NT2/D1 (cell line): ENCODE data around the gene PINK1.
A peak's percentile ranks its signal among the peaks of the same experiment; 100 is the strongest.

Experiments
- DNase-seq: peaks from one replicate; pipeline ENCODE4 v3.0.0-alpha.2; 2011; ENCODE audit warnings: low read depth, low spot score
- H3K27me3 ChIP-seq: 2 replicates; pipeline ENCODE4 v1.6.0; 2011; ENCODE audit warnings: mild to moderate bottlenecking; ENCODE audit not compliant: insufficient read length, insufficient read depth
- H3K36me3 ChIP-seq: 2 replicates; pipeline ENCODE4 v1.6.1; 2011; ENCODE audit warnings: mild to moderate bottlenecking, low read length, mixed read lengths; ENCODE audit not compliant: insufficient read depth, insufficient read length
- H3K4me1 ChIP-seq: 2 replicates; pipeline ENCODE4 v1.5.1; 2011; ENCODE audit not compliant: insufficient read depth, insufficient read length
- H3K4me3 ChIP-seq: 2 replicates; pipeline ENCODE4 v1.5.1; 2011; ENCODE audit warnings: low read depth; ENCODE audit not compliant: insufficient read length
- H3K9ac ChIP-seq: 2 replicates; pipeline ENCODE4 v1.6.0; 2011; ENCODE audit warnings: low read depth; ENCODE audit not compliant: insufficient read length
- H3K9me3 ChIP-seq: 2 replicates; pipeline ENCODE4 v1.5.1; 2011; ENCODE audit warnings: mild to moderate bottlenecking, low read length; ENCODE audit not compliant: insufficient read depth
- SUZ12 ChIP-seq: IDR thresholded peaks from 2 replicates; pipeline ENCODE4 v1.6.1; 2011; ENCODE audit not compliant: insufficient read length, insufficient read depth; ENCODE audit errors: extremely low read depth
- YY1 ChIP-seq: IDR thresholded peaks from 2 replicates; pipeline ENCODE4 v1.6.1; 2011; ENCODE audit not compliant: insufficient read length, insufficient read depth
- ZNF274 ChIP-seq: IDR thresholded peaks from 2 replicates; pipeline ENCODE4 v1.6.1; 2011; ENCODE audit warnings: mild to moderate bottlenecking, low read depth, low read length

The PINK1 gene

GRCh38 chr1:20648438-20648837 is 15.2 kb downstream of the PINK1 start:
- DNase-seq, result no peak
- H3K9me3 ChIP-seq, result no peaks in the 10 kb centered on the region
- TF ChIP-seq SUZ12 (no peak), ZNF274 (no peak), YY1 (no peak)

DNA sequence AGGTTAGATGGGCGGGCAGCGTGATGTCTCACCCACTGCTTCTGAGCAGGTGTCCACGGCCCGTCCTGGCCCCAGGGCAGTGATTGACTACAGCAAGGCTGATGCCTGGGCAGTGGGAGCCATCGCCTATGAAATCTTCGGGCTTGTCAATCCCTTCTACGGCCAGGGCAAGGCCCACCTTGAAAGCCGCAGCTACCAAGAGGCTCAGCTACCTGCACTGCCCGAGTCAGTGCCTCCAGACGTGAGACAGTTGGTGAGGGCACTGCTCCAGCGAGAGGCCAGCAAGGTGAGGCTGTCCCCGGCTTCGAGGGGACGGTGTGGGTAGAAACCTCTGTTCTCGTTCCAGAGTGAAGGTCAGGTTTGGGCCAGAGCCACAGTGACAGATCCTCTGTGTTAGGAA is 15.7 kb downstream of the PINK1 start:
- Histone ChIP-seq H3K9me3 (no peaks in the 10 kb centered on the region), H3K27me3 (no peaks in the 10 kb centered on the region), H3K36me3 (peaks cover 63% of the 10 kb centered on the region), H3K4me1 (no peaks in the 10 kb centered on the region), H3K9ac (no peak overlapping the region), H3K4me3 (no peak overlapping the region)
- TF ChIP-seq ZNF274 (no peak), SUZ12 (no peak), YY1 (no peak)
- no peak for DNase-seq

More at GRCh38 chr1:20648438-20648837, 15.2 kb downstream of the PINK1 start:
- no peaks in the 10 kb centered on the region for H3K27me3 ChIP-seq
- peaks cover 58% of the 10 kb centered on the region for H3K36me3 ChIP-seq
- H3K4me3 ChIP-seq, result no peak overlapping the region
- no peaks in the 10 kb centered on the region for H3K4me1 ChIP-seq
- no peak overlapping the region for H3K9ac ChIP-seq

DNA sequence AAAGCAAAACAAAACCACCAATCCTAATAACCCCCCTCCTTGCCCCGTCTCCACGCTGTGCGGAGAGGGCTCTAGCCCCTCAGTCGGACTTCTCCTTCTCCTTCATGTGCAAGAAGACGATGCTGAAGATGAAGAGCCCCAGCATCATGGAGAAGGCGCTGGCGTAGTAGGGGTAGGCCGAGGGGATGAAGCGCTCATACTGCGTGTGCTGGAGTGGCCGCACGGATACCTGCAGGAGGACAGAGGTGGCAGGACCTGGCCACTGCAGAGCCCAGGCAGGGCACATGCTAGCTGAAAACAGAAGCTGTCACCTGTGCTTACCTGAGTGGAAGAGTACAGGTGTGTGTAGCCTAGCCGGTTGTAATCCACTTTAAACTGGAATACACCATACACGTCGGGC is 19.0 kb downstream of the PINK1 start:
- TF ChIP-seq SUZ12 (no peak), YY1 (no peak), ZNF274 (no peak)
- Histone ChIP-seq H3K36me3 (peaks cover 79% of the 10 kb centered on the region), H3K27me3 (no peaks in the 10 kb centered on the region), H3K4me3 (no peak overlapping the region), H3K4me1 (no peaks in the 10 kb centered on the region), H3K9ac (no peak overlapping the region), H3K9me3 (no peaks in the 10 kb centered on the region)
- no peak for DNase-seq

- TF ChIP-seq YY1 (no peak), ZNF274 (no peak), SUZ12 (no peak)
- Histone ChIP-seq H3K36me3 (peaks cover 87% of the 10 kb centered on the region), H3K4me3 (no peak overlapping the region), H3K9ac (no peak overlapping the region), H3K27me3 (no peaks in the 10 kb centered on the region), H3K4me1 (no peaks in the 10 kb centered on the region), H3K9me3 (no peaks in the 10 kb centered on the region)
- no peak for DNase-seq
Observed at GRCh38 chr1:20654104-20654690, 20.9 kb downstream of the PINK1 start.

- no peak for DNase-seq
- Histone ChIP-seq H3K4me1 (no peaks in the 10 kb centered on the region), H3K4me3 (no peak overlapping the region), H3K36me3 (peaks cover 75% of the 10 kb centered on the region), H3K9me3 (no peaks in the 10 kb centered on the region), H3K9ac (no peak overlapping the region), H3K27me3 (no peaks in the 10 kb centered on the region)
- no peak for TF ChIP-seq SUZ12
- TF ChIP-seq ZNF274, result no peak
- no peak for TF ChIP-seq YY1
Observed at GRCh38 chr1:20657024-20657423, 23.8 kb downstream of the PINK1 start.

- no peak for DNase-seq
- Histone ChIP-seq H3K9me3 (no peaks in the 10 kb centered on the region), H3K36me3 (peaks cover 63% of the 10 kb centered on the region), H3K27me3 (no peaks in the 10 kb centered on the region), H3K4me3 (no peak overlapping the region), H3K9ac (no peak overlapping the region), H3K4me1 (no peaks in the 10 kb centered on the region)
- TF ChIP-seq SUZ12 (no peak), YY1 (no peak), ZNF274 (no peak)
Observed at GRCh38 chr1:20658166-20658915, 25.1 kb downstream of the PINK1 start.

DNA sequence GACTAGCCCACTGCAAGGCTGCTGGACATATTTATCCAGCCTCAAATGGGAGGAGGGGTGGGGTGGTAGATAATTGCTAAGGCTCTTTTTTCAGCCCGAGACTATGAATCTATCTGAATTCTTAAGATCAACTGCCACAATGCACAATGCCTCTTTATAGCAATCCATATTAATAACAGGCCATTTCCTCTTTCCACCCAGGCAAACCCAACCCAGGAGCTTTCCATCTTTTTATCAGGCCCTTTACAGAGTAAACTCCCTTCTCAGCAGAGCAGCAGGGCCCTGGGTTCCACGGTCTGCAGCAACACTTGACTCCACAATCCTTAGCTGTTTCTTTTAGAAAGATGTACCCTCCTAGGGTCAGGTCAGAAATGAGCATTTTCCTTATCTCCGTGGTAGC is 27.1 kb downstream of the PINK1 start:
- peak overlapping the region; percentile 88 for H3K9ac ChIP-seq
- H3K27me3 ChIP-seq, result no peaks in the 10 kb centered on the region
- peak overlapping the region; percentile 88 for H3K4me3 ChIP-seq
- TF ChIP-seq SUZ12 (no peak), YY1 (no peak), ZNF274 (no peak)
- no peaks in the 10 kb centered on the region for H3K9me3 ChIP-seq
- H3K4me1 ChIP-seq, result no peaks in the 10 kb centered on the region
- no peak for DNase-seq
- H3K36me3 ChIP-seq, result peaks cover 47% of the 10 kb centered on the region
